Measurements from ENCODE around the gene PRICKLE4.

The PRICKLE4 gene

DNA sequence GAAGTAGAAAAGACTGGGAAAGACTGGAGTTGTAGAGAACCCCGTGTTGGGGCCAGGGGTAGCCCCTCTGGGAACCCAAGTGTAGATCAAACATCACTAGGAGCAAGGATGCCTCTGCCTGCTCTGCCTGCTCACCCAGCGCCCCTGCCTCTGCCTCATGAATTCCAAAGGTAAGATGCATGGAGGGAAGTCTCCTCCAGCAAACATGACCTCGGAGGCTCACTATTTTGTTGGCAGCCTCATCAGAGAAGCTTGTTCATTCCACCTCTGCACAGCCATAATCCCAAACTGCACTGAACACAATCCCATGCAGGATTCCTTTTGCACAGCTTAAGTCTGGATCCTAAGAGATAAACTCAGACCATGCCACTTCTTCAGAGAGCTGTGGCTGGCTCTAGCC lies 5.7 kb upstream of the PRICKLE4 start:
- H3K27ac Mint-ChIP-seq: no peak overlapping the region
- no peaks in the 10 kb centered on the region for H3K9me3 Mint-ChIP-seq
- H3K4me3 Mint-ChIP-seq: no peak overlapping the region

DNA sequence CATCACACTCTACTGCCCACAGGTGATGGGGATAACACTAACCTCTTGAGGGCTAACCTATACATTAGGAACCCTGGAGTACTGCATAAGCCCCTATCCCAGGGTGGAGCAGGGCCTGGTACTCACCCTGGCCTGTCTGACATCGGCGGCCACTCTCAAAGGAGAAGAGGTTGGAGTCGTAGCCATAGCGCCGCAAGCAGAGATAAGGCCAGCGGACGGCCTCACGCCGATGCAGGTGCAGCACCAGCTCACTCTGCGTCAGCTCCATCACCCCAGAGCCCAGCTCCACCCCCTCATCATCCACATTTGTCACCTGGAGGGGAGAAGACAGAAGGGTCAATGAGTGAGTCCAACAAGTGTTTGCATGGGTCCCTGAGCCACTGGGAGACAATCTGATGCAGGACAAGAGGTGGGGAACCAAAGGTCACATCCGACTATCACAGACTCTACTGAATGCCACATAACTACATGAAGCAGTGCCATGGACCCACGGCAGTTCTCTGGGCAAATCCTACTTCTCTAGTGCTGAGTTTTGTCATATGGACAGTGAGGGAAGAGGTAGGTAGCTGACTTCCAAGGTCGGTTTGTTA lies 5.2 kb upstream of the PRICKLE4 start:
- no peak overlapping the region for H3K4me3 Mint-ChIP-seq
- peaks cover 14% of the 10 kb centered on the region for H3K4me1 Mint-ChIP-seq
- no peak overlapping the region for H3K27ac Mint-ChIP-seq
- DNase-seq: no peak
- H3K9me3 Mint-ChIP-seq: no peaks in the 10 kb centered on the region
- CTCF ChIA-PET: interaction anchor here (0.6 to 5.1 kb wide), 13 partner anchors 11 to 615 kb away, joined by 3 to 36 read pairs (median 5); partner anchors contain the start of gene TOMM6
- H3K36me3 Mint-ChIP-seq: peaks cover 8% of the 10 kb centered on the region
- peaks cover 7% of the 10 kb centered on the region for H3K27me3 Mint-ChIP-seq

More for the DNA sequence above, 5.7 kb upstream of the PRICKLE4 start:
- DNase-seq: no peak
- Mint-ChIP-seq H3K4me1 (peaks cover 12% of the 10 kb centered on the region), H3K27me3 (peaks cover 2% of the 10 kb centered on the region), H3K36me3 (peaks cover 8% of the 10 kb centered on the region)
- CTCF ChIA-PET: interaction anchor here (1.3 to 5.1 kb wide), 7 partner anchors 11 to 274 kb away, joined by 4 to 36 read pairs (median 5); partner anchors contain the start of gene TOMM6

DNA sequence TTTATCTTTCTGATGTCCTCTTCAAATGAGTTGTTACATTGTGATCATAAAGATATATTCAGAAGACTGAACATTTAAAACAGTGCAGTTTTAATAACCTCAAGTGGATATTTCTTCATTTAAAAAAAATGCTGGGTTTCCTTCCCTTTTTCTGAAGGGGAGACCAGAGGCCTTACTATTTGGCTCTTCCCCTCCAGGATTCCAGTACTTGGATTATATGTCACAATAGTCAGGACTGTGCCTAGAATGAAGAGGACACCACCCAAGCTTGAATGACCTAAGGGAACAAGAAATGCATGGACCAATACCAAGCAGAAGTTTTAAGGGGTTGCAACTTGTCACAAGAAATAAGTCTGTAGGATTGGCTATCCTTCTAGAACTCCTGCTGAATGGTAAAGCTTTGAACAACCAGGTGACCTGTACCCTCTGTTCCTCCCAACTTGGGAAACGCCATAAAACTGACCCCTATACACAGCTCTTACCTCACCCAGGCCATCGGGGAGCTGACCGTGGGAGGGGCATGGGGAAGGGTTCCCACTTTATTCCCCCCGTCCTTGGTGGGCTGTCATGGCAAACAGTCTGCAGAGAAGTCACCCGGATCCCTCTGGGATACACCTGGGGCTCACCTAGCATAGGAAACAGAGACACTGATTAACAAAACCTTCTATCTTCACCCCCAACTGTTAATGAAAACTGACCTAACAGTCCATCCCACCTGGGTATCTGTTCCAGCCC lies 2.9 kb upstream of the PRICKLE4 start:
- Mint-ChIP-seq H3K27ac (no peak overlapping the region), H3K4me3 (peak overlapping the region; percentile 84), H3K4me1 (peaks cover 25% of the 10 kb centered on the region), H3K36me3 (peaks cover 1% of the 10 kb centered on the region), H3K27me3 (peaks cover 31% of the 10 kb centered on the region), H3K9me3 (no peaks in the 10 kb centered on the region)
- no peak for DNase-seq
- CTCF ChIA-PET: interaction anchor here (1.1 to 5.1 kb wide), 6 partner anchors 9 to 268 kb away, joined by 3 to 36 read pairs (median 8); partner anchors contain the start of gene TOMM6

DNA sequence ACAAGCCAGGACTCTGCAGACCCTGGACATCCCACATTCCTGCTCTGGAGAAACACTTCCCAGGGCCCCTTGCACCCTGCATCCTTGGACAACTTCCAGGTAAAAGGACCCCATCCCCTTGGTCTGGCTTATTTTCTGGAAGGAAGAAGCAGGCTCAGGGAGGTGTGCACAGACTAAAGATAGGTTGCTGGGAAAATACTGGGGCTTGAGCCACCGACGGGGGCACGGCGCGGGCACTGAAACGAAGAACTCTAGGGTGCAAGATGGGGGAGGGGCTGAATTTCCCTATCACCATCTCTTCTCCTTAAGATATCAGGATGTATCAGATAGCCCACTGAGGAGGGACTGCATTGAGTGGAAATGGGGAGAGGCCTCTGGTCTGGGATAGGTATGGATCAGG lies 1.7 kb upstream of the PRICKLE4 start:
- CTCF ChIA-PET: interaction anchor here (1.1 to 5.1 kb wide), 5 partner anchors 7 to 267 kb away, joined by 4 to 36 read pairs (median 9); partner anchors contain the start of gene TOMM6
- no peaks in the 10 kb centered on the region for H3K36me3 Mint-ChIP-seq
- H3K27me3 Mint-ChIP-seq: peaks cover 42% of the 10 kb centered on the region
- H3K4me1 Mint-ChIP-seq: peaks cover 25% of the 10 kb centered on the region
- H3K9me3 Mint-ChIP-seq: no peaks in the 10 kb centered on the region
- DNase-seq: no peak
- H3K4me3 Mint-ChIP-seq: peak overlapping the region; percentile 84
- peak overlapping the region; percentile 58 for H3K27ac Mint-ChIP-seq

DNA sequence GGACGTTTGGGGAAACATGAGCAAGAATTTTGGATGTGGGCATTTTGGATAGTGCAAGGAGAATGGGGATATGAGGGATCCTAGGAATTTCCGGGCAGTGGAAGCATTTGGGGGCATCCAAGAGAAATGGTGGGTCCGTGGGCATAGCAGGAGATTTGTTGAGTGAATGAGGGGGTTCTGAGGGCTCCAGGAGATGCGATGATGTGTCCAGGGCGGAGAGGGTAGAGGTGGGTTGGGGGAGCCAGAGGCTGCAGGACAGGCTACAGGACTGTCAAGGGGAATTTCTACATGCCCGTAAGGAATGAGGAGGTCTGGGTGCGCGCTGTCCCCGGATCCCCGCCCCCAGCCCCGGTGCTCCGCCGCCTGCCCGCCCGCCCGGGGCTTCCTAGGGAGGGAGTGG lies 1.2 kb upstream of the PRICKLE4 start:
- Mint-ChIP-seq H3K9me3 (no peaks in the 10 kb centered on the region), H3K27ac (peak overlapping the region; percentile 58), H3K4me3 (peak overlapping the region; percentile 84), H3K4me1 (peaks cover 25% of the 10 kb centered on the region), H3K27me3 (peaks cover 45% of the 10 kb centered on the region), H3K36me3 (no peaks in the 10 kb centered on the region)
- CTCF ChIA-PET: interaction anchor here (0.7 to 1.0 kb wide), 2 partner anchors 264 to 265 kb away, joined by 3 read pairs; no protein-coding TSS in a partner anchor
- no peak for DNase-seq

DNA sequence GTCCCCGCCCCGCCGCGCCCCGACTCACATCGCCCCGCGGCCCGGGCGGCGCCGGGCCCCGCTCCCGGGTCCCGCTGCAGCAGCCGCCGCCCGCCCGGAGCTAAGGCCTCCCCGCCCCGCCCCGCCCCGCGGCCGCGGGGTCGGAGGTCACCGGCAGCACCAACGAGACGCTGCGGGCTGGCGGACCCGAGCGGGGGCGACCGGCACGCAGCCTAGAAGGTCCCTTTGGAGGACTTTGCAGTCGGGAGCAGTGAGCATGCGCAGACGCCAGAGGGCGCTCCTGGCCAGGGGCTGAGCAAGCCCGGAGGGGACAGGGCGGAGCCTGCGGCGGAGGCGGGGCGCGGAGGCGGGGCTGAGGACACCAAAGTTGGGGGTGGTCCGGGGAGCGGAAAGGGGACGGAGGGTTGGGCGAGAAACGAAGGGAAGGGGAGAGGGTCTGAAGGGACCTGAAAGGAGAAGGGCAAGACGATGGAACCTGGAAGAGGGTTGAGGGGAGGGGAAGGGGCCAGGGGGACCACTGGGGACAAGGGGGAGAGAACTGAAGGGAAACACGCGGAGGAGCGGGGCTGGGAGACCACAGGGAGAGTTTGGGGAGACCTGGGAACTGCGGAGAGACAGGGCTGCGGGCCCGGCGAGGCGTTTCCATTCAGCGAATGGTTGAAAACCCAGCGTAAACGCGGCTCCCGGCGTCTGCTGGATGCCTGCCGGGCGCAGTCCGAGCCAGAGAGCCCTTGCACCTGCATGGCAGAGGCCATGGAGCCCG lies 613 bp upstream of the PRICKLE4 start, which contains the start of gene FRS3:
Gene FRS3 (minus strand): TSS at position 113 of the 763 bp plus-strand sequence. CDS start 2,913 bp downstream, outside the sequence.
- Mint-ChIP-seq H3K27ac (peak within 1 kb of the TSS; percentile 72), H3K36me3 (no peaks in the 10 kb centered on the region), H3K27me3 (peaks cover 51% of the 10 kb centered on the region), H3K4me1 (peaks cover 25% of the 10 kb centered on the region), H3K4me3 (peak within 1 kb of the TSS; percentile 84), H3K9me3 (no peaks in the 10 kb centered on the region)
- CTCF ChIA-PET: interaction anchor here (0.7 to 1.0 kb wide), 2 partner anchors 263 to 264 kb away, joined by 3 read pairs; no protein-coding TSS in a partner anchor
- peak; percentile 99 for DNase-seq

DNA sequence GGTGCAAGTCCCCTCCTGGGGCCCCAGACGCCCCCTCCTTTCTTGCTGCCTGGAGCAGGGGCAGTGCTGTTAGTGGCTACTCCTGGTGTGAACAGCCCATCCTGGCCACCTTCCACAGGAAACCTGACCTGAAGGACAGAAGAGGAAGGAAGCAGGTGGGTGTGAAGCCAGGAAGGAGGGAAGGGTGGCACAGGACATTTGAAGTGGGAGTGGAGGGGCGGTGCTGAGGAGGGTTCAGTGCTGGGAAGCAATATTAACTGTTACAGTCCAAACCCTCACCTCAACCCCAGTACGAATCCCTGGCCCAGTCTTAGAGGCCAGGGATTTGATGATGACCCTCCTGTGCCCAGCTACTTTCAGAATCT lies 766 bp downstream of the PRICKLE4 start:
- H3K27me3 Mint-ChIP-seq: peaks cover 65% of the 10 kb centered on the region
- H3K4me1 Mint-ChIP-seq: peaks cover 27% of the 10 kb centered on the region
- no peak for DNase-seq
- no peaks in the 10 kb centered on the region for H3K36me3 Mint-ChIP-seq
- CTCF ChIA-PET: interaction anchor here (2.9 kb wide), 1 partner anchor 262 kb away, joined by 21 read pairs; no protein-coding TSS in a partner anchor
- no peaks in the 10 kb centered on the region for H3K9me3 Mint-ChIP-seq
- H3K27ac Mint-ChIP-seq: no peak overlapping the region
- H3K4me3 Mint-ChIP-seq: peak overlapping the region; percentile 59

DNA sequence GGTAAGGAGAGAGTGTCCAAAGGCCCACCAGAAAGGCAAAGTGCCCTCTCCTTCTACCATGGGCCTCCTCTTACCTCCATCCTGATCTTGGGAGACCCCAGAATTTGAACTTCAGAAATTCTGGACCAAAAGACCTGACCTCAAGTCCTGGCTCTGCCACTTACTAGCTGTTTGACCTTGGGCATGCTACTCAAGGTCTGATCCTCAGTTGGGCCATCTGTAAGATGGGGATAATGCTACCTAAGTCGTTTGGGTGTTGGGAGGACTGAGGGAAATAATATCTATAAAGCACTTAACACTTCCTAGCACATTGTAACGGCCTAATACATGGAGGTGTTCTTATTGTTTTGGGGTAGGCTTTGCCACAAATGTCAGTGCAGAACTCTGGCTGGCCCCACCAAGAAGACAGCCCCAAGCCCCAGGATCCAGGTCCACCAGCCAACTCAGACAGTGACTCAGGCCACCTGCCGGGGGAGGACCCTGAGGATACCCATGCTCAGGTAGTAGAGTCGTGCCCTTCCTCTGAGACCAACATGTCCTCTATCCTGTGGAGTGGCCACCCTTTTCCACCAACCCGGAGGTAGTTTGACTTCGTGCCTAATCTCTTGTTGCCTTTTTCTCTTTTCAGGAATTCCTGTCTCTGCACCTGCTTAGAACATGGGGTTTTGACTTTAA lies 2.7 kb downstream of the PRICKLE4 start:
- H3K27ac Mint-ChIP-seq: no peak overlapping the region
- DNase-seq: no peak
- CTCF ChIA-PET: interaction anchor here (1.4 to 2.9 kb wide), 2 partner anchors 260 to 300 kb away, joined by 3 to 21 read pairs; no protein-coding TSS in a partner anchor
- no peaks in the 10 kb centered on the region for H3K9me3 Mint-ChIP-seq
- peaks cover 28% of the 10 kb centered on the region for H3K4me1 Mint-ChIP-seq
- H3K27me3 Mint-ChIP-seq: peaks cover 66% of the 10 kb centered on the region
- peaks cover 2% of the 10 kb centered on the region for H3K36me3 Mint-ChIP-seq
- H3K4me3 Mint-ChIP-seq: no peak overlapping the region

DNA sequence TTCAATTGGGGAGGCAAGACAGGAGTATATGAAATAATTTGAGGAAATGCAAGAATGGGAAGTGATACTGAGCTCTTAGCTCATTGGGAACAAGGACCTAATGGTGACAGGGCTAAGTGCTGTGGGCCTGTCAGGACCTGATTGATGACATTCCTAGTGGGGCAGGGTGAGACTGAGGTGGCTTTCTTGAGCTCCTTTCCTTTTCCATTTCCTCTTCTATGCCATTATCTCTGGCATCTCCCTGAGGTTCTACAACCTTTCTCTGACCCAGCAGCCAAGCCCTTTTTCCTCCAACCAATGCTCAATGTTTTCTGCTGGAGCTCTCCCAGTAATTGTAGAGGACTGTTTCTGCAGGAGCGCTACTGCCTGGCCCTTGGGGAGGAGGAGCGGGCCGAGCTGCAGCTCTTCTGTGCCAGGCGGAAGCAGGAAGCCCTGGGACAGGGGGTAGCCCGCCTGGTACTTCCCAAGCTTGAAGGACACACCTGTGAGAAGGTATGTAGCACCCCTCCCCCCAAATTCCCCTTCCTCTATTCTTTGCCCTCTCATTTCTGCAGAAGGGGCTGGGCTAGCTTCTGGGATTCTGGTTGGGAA lies 4.1 kb downstream of the PRICKLE4 start:
- no peak overlapping the region for H3K27ac Mint-ChIP-seq
- no peak for DNase-seq
- H3K4me3 Mint-ChIP-seq: peak overlapping the region; percentile 8
- peaks cover 9% of the 10 kb centered on the region for H3K36me3 Mint-ChIP-seq
- peaks cover 27% of the 10 kb centered on the region for H3K4me1 Mint-ChIP-seq
- H3K27me3 Mint-ChIP-seq: peaks cover 66% of the 10 kb centered on the region
- no peaks in the 10 kb centered on the region for H3K9me3 Mint-ChIP-seq
- CTCF ChIA-PET: interaction anchor here (0.9 to 6.7 kb wide), 6 partner anchors 8 to 383 kb away, joined by 4 to 97 read pairs (median 12); partner anchors contain the start of genes BYSL, MED20 and TAF8

DNA sequence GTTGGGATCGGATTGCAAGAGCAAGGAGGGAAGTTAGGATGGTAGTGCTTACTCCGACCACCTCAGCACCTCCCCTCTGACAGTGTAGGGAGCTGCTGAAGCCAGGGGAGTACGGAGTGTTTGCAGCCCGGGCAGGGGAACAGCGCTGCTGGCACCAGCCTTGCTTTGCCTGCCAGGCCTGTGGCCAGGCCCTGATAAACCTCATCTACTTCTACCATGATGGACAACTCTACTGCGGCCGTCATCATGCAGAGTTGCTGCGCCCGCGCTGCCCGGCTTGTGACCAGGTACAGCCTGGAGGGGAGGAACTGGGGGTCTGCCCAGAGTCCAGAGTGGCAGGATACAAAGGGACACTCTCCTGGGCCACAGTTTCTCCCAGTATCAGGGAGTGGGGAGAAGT lies 4.7 kb downstream of the PRICKLE4 start:
- H3K27me3 Mint-ChIP-seq: peaks cover 60% of the 10 kb centered on the region
- H3K27ac Mint-ChIP-seq: no peak overlapping the region
- CTCF ChIA-PET: interaction anchor here (1.1 to 6.7 kb wide), 7 partner anchors 9 to 433 kb away, joined by 4 to 97 read pairs (median 5); partner anchors contain the start of genes MRPS10 and TAF8
- DNase-seq: no peak
- H3K36me3 Mint-ChIP-seq: peaks cover 14% of the 10 kb centered on the region
- peak overlapping the region; percentile 96 for H3K4me3 Mint-ChIP-seq
- H3K9me3 Mint-ChIP-seq: no peaks in the 10 kb centered on the region
- peaks cover 28% of the 10 kb centered on the region for H3K4me1 Mint-ChIP-seq

DNA sequence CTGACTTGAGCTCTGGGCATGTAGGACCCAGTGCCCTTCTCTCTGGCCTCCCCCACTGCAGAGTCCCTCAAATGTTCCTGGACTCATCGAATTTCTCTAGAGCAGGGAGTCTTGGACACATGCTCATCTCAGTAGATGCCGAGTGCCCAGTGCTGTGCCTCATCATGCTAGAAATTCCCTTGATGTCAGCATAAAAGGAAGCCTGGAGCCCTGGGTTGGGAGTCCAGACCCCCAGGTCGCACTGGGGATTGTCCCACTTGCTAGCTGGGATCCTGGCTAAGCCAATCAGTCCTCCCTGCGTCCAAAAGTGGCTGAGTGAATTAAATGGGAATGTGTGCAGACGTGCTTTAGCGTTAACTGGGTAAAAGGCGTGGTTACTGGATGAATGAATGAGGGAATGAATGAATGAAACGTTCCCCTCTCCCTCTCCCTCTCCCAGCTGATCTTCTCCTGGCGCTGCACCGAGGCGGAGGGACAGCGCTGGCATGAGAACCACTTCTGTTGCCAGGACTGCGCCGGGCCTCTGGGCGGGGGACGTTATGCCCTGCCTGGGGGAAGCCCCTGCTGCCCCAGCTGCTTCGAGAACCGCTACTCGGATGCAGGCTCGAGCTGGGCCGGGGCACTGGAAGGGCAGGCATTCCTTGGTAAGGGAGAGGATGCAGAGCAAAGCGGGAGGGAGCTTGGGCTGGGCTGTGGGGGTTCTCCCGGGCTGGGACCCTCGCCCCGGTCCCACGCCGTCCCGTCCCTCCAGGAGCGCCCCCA lies 5.3 kb downstream of the PRICKLE4 start:
- H3K27ac Mint-ChIP-seq: peak overlapping the region; percentile 97
- H3K9me3 Mint-ChIP-seq: no peaks in the 10 kb centered on the region
- no peak for DNase-seq
- H3K36me3 Mint-ChIP-seq: peaks cover 17% of the 10 kb centered on the region
- CTCF ChIA-PET: interaction anchor here (0.7 to 6.7 kb wide), 15 partner anchors 9 to 432 kb away, joined by 3 to 97 read pairs (median 4); partner anchors contain the start of genes BYSL, MED20, MRPS10 and TAF8
- peaks cover 27% of the 10 kb centered on the region for H3K4me1 Mint-ChIP-seq
- H3K4me3 Mint-ChIP-seq: peak overlapping the region; percentile 96
- peaks cover 54% of the 10 kb centered on the region for H3K27me3 Mint-ChIP-seq

DNA sequence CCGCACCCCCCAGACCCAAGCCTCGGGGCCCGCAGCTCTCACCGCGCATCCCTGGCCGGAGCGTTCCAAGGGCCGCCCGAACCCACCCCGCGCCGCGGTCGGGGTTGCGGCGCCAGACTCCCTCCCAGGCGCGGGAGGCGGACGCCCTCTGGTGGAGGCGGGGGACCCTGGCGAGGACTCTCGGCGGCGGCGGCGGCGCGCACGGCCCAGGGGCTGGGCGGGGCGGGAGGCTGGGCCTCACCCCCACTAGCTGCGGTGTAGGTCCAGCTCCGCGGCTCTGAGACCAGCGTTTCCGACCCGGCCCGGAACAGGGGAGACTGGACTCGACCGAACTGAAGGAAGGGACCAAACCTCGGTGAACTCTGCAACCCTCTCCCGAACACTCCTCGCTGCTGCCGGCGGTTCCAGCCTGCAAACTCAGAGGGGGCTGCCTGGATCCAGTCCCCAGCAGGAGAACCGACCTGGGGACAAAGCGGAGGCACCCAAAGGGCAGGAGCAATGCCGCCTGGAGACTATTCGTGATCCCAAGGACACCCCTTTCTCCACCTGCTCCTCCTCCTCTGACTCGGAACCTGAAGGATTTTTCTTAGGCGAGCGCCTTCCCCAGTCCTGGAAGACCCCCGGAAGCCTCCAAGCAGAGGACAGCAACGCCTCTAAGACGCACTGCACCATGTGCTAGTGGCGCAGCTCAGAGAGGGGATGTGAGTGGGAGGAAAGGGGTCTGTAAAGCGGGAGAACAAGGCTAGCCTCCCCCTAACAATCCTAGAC lies 6.1 kb downstream of the PRICKLE4 start:
- peak overlapping the region; percentile 96 for H3K4me3 Mint-ChIP-seq
- H3K27ac Mint-ChIP-seq: peak overlapping the region; percentile 97
- no peaks in the 10 kb centered on the region for H3K9me3 Mint-ChIP-seq
- CTCF ChIA-PET: interaction anchor here (0.7 to 6.7 kb wide), 23 partner anchors 9 to 431 kb away, joined by 3 to 97 read pairs (median 4); partner anchors contain the start of genes BYSL, MED20, MRPS10 and TAF8
- peaks cover 21% of the 10 kb centered on the region for H3K36me3 Mint-ChIP-seq
- H3K27me3 Mint-ChIP-seq: peaks cover 46% of the 10 kb centered on the region
- DNase-seq: peak; percentile 90
- H3K4me1 Mint-ChIP-seq: peaks cover 19% of the 10 kb centered on the region

Measured in activated naive CD4-positive, alpha-beta T cell treated with anti-CD3 and anti-CD28 coated beads, Interleukin-2, amount 10 ng/mL, durations not matched to agents 7 days and 5 days (primary cell).